Skeletal muscle satellite cell (primary cell): ENCODE measurements around the gene CHRDL2. TPM values are rescaled to one million over a fixed set of nuclear protein-coding genes. Genes with fewer than 3 reads are reported as not detected.

Experiments used
- H3K27me3 ChIP-seq: 2 replicates; pipeline ENCODE4 v1.7.0; 2013; ENCODE audit warnings: low read length; ENCODE audit not compliant: control insufficient read depth, insufficient read depth
- H3K36me3 ChIP-seq: 2 replicates; pipeline ENCODE4 v1.7.0; 2013; ENCODE audit warnings: mild to moderate bottlenecking, control low read depth, low read length; ENCODE audit not compliant: insufficient read depth
- H3K4me1 ChIP-seq: 2 replicates; pipeline ENCODE4 v1.7.0; 2013; ENCODE audit warnings: low read length; ENCODE audit not compliant: control insufficient read depth, insufficient read depth
- H3K4me2 ChIP-seq: 2 replicates; pipeline ENCODE4 v1.7.0; 2013; ENCODE audit warnings: mild to moderate bottlenecking, low read length
- H3K4me3 ChIP-seq: 2 replicates; pipeline ENCODE4 v1.7.0; 2013; ENCODE audit warnings: low read length
- H3K9ac ChIP-seq: 2 replicates; pipeline ENCODE4 v1.7.0; 2013; ENCODE audit warnings: mild to moderate bottlenecking, low read depth, low read length, moderate library complexity
- H3K9me3 ChIP-seq: replicated peaks from 2 replicates; pipeline ENCODE4 v1.7.0; 2013; ENCODE audit warnings: mild to moderate bottlenecking, control low read depth, low read length
- total RNA-seq: library from RNA; depleted of rRNA; stranded (reverse); fragments of >200 nt; gene quantifications from 2 replicates; pipeline ENCODE4 v1.2.3, GENCODE V29; 2012; rRNA removed

CHRDL2 gene
- total RNA-seq, result not detected in 2 replicates

- H3K4me1 ChIP-seq, result peaks cover 2% of the 10 kb centered on the region
- no peaks in the 10 kb centered on the region for H3K9me3 ChIP-seq
- H3K27me3 ChIP-seq, result peaks cover 72% of the 10 kb centered on the region
- H3K36me3 ChIP-seq, result no peaks in the 10 kb centered on the region
- peak within 1 kb of the TSS; percentile 77 for H3K4me2 ChIP-seq
- no peak within 1 kb of the TSS for H3K9ac ChIP-seq
- H3K4me3 ChIP-seq, result peak within 1 kb of the TSS; percentile 60
Measured at GRCh38 chr11:74731301-74732094, at the start of gene CHRDL2. Gene CHRDL2, minus strand, starts transcription at chr11:74731426. Its CDS starts 538 bp downstream, at chr11:74730888.

GRCh38 chr11:74780248-74781005, 49.2 kb upstream of the CHRDL2 start:
- Histone ChIP-seq H3K4me2 (no peak overlapping the region), H3K4me3 (no peak overlapping the region), H3K9me3 (no peaks in the 10 kb centered on the region), H3K9ac (no peak overlapping the region), H3K36me3 (no peaks in the 10 kb centered on the region), H3K4me1 (peaks cover 27% of the 10 kb centered on the region), H3K27me3 (no peaks in the 10 kb centered on the region)

GRCh38 chr11:74778581-74778980, 47.4 kb upstream of the CHRDL2 start:
- Histone ChIP-seq H3K27me3 (no peaks in the 10 kb centered on the region), H3K4me3 (no peak overlapping the region), H3K4me2 (no peak overlapping the region), H3K36me3 (no peaks in the 10 kb centered on the region), H3K9ac (no peak overlapping the region), H3K9me3 (no peaks in the 10 kb centered on the region), H3K4me1 (peaks cover 41% of the 10 kb centered on the region)

- Histone ChIP-seq H3K4me2 (no peak overlapping the region), H3K4me3 (no peak overlapping the region), H3K4me1 (peaks cover 39% of the 10 kb centered on the region), H3K9ac (no peak overlapping the region), H3K27me3 (no peaks in the 10 kb centered on the region), H3K9me3 (no peaks in the 10 kb centered on the region), H3K36me3 (no peaks in the 10 kb centered on the region)
Measured at GRCh38 chr11:74777877-74778276, 46.7 kb upstream of the CHRDL2 start.

- Histone ChIP-seq H3K27me3 (no peaks in the 10 kb centered on the region), H3K9ac (no peak overlapping the region), H3K4me1 (peaks cover 37% of the 10 kb centered on the region), H3K4me3 (no peak overlapping the region), H3K9me3 (no peaks in the 10 kb centered on the region), H3K4me2 (no peak overlapping the region), H3K36me3 (no peaks in the 10 kb centered on the region)
Measured at GRCh38 chr11:74777038-74777437, 45.8 kb upstream of the CHRDL2 start.

GRCh38 chr11:74776546-74776945, 45.3 kb upstream of the CHRDL2 start:
- Histone ChIP-seq H3K4me3 (no peak overlapping the region), H3K4me2 (no peak overlapping the region), H3K27me3 (no peaks in the 10 kb centered on the region), H3K36me3 (no peaks in the 10 kb centered on the region), H3K9me3 (no peaks in the 10 kb centered on the region), H3K4me1 (peaks cover 37% of the 10 kb centered on the region), H3K9ac (no peak overlapping the region)

- Histone ChIP-seq H3K4me3 (no peak overlapping the region), H3K36me3 (no peaks in the 10 kb centered on the region), H3K4me1 (peaks cover 35% of the 10 kb centered on the region), H3K27me3 (no peaks in the 10 kb centered on the region), H3K9ac (no peak overlapping the region), H3K9me3 (no peaks in the 10 kb centered on the region), H3K4me2 (no peak overlapping the region)
Measured at GRCh38 chr11:74775762-74776161, 44.5 kb upstream of the CHRDL2 start.

GRCh38 chr11:74773476-74773875, 42.2 kb upstream of the CHRDL2 start:
- Histone ChIP-seq H3K4me2 (no peak overlapping the region), H3K4me3 (no peak overlapping the region), H3K36me3 (no peaks in the 10 kb centered on the region), H3K9ac (no peak overlapping the region), H3K27me3 (no peaks in the 10 kb centered on the region), H3K4me1 (peaks cover 33% of the 10 kb centered on the region), H3K9me3 (no peaks in the 10 kb centered on the region)

GRCh38 chr11:74771139-74771538, 39.9 kb upstream of the CHRDL2 start:
- H3K36me3 ChIP-seq, result no peaks in the 10 kb centered on the region
- H3K4me3 ChIP-seq, result no peak overlapping the region
- H3K27me3 ChIP-seq, result no peaks in the 10 kb centered on the region
- peaks cover 31% of the 10 kb centered on the region for H3K4me1 ChIP-seq
- no peaks in the 10 kb centered on the region for H3K9me3 ChIP-seq
- H3K4me2 ChIP-seq, result no peak overlapping the region
- H3K9ac ChIP-seq, result no peak overlapping the region

GRCh38 chr11:74770456-74770855, 39.2 kb upstream of the CHRDL2 start:
- no peaks in the 10 kb centered on the region for H3K9me3 ChIP-seq
- no peak overlapping the region for H3K9ac ChIP-seq
- no peak overlapping the region for H3K4me3 ChIP-seq
- no peaks in the 10 kb centered on the region for H3K27me3 ChIP-seq
- H3K4me2 ChIP-seq, result no peak overlapping the region
- no peaks in the 10 kb centered on the region for H3K36me3 ChIP-seq
- peaks cover 24% of the 10 kb centered on the region for H3K4me1 ChIP-seq

- Histone ChIP-seq H3K4me2 (no peak overlapping the region), H3K4me1 (peaks cover 12% of the 10 kb centered on the region), H3K36me3 (no peaks in the 10 kb centered on the region), H3K9ac (no peak overlapping the region), H3K9me3 (no peaks in the 10 kb centered on the region), H3K4me3 (no peak overlapping the region), H3K27me3 (no peaks in the 10 kb centered on the region)
Measured at GRCh38 chr11:74769055-74769707, 38.0 kb upstream of the CHRDL2 start.
